Mucosa of gallbladder (tissue), 1 donor: Measurements from ENCODE around the gene PSMB4. TPM values are rescaled to one million over a fixed set of nuclear protein-coding genes. Genes with fewer than 3 reads are reported as not detected.
"Not testable (repeated sequence)": the region's sequence is repeated elsewhere in the genome, so short reads cannot be mapped to it uniquely, and the experiment has no call there.

Experiments used
- DNase-seq: peaks from one replicate; pipeline ENCODE4 v3.0.0-alpha.2; 2020; ENCODE audit warnings: low spot score
- total RNA-seq: library from RNA; stranded (reverse); gene quantifications from one replicate; pipeline ENCODE4 v1.2.1, GENCODE V29; 2021
- donor health status: DM: no; HTN: no; CAD: no.

The PSMB4 gene
- total RNA-seq, 1 donor from 2014 or later: 195 TPM

DNA sequence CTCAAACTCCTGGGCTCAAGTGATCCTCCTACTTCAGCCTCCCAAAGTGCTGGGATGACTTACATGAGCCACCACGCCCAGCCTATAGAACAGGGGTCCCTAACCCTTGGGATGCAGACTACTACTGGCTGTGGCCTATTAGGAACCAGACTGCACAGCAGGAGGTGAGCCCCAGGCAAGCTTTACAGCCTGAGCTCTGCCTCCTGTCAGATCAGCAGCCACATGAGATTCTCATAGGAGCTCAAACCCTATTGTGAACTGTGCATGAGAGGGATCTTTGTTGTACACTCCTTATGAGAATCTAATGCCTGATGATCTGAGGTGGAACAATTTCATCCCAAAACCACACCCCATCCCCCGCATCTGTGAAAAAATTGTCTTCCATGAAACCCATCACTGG is 13.4 kb upstream of the PSMB4 start:
- no peak for DNase-seq

DNA sequence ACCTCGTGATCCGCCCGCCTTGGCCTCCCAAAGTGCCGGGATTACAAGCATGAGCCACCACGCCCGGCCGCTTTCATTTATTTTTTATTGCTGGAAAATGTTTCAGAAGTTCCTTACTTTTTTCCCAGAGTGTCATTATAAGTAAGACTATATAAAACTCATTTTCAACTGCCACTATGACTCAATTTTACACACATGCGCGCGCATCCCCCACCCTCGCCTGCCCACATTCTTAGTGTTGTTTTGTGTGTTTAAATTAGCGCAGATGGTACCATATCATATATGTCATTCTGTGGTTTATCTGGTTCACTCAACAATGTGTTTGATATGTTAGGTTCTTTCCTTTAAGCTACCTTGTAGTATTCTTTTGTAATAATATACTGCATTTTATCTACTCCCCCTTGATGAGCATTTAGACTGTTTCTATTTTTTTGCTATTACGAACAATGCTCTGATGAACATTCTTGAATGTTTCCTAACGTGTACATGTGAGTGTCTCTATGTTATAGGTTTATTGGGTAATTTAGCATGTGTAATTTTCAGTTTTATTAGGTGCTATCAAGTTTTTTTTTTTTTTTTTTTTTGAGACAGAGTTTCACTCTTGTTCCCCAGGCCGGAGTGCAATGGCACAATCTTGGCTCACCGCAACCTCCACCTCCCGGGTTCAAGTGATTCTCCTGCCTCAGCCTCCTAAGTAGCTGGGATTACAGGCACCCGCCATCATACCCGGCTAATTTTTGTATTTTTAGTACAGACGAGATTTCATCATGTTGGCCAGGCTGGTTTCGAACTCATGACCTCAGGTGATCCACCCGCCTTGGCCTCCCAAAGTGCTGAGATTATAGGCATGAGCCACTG is 8.9 kb upstream of the PSMB4 start:
- DNase-seq: not testable (repeated sequence)

DNA sequence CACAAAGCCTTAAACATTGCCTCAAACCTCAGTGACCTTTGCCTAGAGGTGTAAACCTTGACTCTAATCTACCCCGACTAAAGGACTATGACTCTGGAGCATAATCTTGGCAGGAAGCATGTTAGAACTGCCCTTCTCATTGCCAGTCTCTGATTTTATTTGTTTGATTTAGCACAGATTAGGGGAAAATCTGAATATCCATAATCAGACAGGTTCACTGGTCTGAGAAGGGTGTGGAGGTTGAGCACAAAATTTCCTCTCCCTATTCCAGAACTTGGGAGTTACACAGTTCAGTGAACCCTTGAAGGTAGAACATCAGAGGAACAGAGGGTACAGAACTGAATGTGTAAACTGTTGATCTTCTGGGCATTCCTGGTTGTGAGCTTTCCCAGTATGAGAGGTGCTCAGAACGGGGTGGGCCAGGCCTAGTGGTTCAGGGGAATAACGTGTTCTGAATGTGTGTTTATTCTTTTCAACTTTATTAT is 8.3 kb upstream of the PSMB4 start:
- no peak for DNase-seq

DNA sequence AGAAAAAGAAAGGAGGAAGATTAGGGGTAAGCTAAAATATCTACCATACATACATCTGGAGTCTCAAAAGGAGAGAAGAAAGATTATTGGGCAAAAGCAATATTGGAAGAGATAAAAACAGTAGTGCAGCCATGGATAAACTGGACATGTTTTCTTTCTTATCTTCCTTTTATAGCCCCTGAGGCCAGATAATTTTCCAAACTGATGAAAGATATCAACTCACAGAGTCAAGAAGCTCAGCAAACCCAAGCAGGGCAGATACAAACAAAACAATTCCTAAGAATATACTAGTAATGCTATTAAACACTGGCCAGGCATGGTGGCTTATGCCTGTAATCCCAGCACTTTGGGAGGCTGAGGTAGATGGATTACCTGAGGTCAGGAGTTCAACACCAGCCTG is 5.8 kb upstream of the PSMB4 start:
- no peak for DNase-seq

DNA sequence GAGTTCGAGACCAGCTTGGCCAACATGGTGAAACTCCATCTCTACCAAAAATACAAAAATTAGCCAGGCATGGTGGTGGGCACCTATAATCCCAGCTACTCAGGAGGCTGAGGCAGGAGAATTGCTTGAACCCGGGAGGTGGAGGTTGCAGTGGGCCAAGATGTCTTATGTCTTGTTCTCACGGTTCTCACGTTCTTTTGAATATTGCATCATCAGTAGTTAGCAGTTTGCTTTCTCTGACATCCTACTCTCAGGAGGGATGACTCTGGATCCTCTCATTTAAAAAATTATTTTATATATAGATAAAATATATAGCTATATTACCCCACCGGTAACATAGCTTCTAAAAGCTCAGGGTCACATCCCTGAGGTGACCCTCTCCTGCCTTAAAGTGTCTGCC is 3.1 kb upstream of the PSMB4 start:
- not testable (repeated sequence) for DNase-seq

DNA sequence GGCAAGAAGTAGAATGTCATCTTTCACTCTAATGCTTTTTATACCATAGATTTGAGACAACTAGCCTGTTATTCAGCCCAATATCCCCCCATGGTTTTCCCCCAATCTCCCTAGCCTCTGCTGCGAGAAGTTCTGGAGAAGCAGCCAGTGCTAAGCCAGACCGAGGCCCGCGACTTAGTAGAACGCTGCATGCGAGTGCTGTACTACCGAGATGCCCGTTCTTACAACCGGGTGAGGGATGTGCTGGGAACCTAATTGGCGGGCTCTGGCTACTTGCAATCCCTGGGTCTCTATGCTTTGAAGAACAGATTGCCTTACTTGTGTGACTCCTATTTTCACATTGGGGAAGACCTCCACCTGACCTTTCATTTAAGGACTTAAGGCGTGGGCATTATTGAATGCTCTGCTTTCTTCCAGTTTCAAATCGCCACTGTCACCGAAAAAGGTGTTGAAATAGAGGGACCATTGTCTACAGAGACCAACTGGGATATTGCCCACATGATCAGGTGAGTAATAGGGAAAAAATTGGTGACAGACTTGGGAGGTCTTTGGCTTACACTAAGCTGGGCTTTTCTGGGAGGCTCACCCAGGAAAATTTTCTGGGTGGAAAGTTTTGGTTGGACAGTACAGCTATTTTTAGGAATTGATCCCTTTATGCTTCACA is 1.9 kb downstream of the PSMB4 start:
- no peak for DNase-seq

DNA sequence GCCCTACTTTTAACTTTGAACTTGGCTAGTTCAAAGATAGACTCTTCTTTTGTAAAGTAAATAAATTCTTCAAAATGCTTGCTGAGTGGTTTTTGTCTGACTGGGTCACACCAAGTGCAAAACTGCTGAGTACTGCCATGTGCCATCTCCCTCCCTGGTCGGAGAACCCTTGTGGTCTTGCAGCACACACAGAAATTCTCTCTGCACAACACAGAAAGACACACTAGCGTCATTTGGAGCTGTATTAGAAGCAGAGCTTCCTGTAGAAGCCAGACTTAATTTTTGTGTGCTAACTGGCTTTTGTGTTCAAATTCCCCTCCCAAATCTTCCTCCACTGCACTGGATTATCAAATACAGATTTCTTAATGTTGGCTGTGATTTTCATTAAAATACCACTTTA is 2.5 kb downstream of the PSMB4 start:
- no peak for DNase-seq

DNA sequence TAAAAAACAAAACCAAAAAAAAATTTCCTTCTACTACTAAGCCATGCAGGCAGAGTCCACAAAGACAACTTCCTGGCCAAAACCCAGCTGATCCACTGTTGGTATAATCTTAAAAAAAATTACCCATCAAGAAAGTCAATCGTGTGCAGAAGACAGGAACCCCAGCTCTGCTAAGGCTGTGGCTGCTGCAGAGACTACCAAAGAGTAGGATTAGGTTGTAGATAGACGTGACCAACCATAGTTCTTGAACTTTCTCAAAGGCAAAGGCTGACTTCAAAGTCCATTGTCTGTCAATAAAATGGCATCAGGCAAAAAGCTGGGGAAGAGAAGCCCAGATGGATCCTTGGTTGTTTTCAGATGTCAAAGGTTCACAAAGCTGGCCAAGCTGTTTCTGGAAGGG is 3.4 kb downstream of the PSMB4 start:
- no peak for DNase-seq

DNA sequence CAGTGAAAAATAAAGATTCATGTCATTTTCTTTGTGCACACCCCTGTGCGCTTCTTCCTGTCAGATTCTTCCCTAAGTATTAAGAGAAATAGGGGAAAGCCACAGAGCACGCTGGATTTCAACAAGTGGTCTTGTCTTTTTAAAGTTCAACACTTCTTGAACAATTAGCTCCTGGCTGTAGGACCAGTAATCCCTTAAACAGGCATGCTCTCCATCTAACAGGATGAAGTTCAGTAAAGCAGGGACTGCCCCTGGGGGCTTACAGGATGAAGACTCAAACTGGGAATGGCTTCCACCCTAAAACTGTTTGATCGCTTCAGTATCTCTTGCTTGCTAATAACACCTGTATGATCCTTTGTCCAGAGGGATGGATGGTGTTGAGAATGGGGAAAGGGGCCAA is 4.2 kb downstream of the PSMB4 start:
- no peak for DNase-seq

DNA sequence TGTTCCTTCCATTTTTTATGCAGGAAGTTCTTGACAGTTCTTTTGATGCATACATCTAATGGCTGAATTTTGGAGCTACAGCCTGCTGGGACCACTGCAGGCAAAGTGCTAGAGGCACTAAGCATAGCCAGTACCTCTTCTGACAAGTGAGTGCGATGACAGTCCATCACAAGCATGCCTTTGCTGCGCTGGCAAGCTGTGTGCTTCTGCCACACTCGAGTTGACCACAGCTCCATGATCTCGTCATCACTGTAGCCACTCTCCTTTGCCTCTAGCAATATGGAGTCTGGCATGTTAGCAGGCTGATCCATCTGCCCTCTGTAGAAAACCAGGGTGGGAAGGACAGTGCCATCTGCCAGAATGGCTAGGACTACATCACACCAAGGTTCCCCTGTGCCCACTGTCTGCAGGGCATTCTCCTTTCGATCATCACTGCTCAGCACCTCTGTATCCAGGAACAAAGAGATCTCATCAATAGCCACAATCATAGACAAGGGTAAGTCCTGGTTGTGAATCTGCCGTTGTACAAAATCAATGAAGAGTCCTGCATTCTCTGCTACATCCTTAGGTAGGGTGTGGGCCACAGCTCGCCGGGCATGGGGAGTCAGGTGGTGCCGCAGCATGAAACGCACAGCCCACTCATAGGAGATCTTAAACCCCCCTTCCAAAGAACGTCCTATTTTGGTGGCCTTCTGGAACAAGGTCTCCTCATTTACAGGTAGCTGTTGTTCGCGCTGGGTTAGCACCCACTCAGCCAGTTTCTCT is 6.0 kb downstream of the PSMB4 start:
- no peak for DNase-seq

DNA sequence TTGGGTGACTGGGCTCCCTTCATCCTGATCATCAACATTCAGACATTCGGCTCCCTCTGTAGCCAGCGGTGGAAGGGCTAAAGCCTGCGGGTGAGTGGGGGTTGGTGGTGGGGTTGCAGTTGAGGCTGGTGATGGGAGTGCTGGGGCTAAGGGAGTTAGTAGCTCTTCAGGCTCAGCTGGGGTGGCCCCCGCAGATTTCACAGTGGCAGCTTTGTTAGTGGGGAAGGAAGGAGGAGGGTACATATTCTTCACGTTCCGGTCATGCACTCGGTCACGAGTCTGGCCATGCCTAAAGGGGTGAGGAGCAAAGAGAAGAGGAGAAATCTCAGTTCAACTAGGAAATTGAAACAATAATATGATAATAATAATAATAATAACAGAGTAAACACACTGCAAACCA is 6.8 kb downstream of the PSMB4 start:
- no peak for DNase-seq

DNA sequence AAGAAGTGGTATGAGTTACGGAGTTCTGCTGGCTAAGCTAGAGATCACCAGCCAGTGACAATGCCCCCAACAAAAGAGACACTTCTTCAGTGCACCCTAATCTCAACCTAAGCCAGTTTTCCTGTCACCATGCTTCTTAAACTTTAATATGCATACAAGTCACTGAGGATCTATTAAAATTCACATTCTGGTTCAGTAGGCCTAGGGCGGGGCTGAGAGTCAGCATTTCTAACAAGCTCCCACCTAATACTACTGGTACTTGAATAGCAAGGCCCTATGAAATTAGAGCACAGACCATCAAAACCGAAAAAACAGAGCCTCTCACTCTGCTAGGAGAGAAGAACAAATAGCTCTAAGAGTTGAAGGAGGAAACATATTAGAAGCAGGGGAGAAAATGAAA is 7.9 kb downstream of the PSMB4 start:
- DNase-seq: no peak

DNA sequence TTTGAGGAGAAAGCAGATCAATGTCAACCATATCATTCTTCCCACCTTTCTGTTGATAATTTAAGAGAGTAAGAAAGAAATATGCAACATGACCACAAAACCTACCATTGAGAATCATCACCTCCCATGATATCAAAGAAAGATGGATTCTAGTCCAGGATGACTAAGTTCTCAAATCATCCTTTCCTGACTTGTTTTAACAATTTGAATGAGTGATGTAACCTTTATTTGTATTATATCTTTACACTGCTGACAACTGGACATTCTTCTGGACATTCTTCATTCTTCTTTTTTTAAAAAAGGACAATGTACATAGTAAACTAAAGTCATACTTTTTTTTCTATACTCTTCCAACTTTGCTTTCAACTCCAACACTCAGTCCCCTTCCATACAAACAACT is 9.5 kb downstream of the PSMB4 start:
- DNase-seq: no peak

DNA sequence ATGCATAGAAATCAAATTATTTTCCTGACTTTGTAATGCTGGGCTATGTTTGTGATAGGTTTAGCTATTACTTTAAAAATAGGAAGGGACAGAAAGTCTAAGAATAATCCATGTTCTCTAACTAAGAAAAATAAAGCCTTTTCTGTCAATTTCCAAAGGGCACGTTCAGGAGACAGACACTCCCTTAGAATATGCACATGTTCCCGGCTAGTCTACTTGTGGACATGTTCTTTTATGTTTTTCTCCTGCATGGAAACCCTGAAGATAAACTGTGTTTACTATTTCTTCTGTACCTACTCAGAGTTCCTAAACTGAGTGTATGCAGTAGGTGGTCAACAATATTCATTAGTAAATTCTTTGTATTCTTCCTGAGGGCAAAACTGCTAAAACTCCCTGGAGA is 12.5 kb downstream of the PSMB4 start:
- no peak for DNase-seq

DNA sequence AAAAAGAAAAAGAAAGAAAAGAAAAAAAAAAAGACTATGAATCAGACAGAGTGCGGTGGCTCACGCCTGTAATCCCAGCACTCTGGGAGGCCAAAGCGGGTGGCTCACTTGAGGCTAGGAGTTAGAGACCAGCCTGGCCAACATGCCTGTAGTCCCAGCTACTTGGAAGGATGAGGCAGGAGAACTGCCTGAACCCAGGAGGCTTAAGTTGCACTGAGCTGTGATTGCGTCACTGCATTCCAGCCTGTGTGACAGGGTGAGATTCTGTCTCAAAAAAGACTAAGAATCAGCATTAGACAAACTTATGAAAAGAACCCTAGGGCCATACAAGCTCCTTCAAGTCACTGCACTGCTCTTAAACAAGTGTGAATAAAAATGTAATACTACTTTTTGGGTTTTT is 16.9 kb downstream of the PSMB4 start:
- DNase-seq: no peak

DNA sequence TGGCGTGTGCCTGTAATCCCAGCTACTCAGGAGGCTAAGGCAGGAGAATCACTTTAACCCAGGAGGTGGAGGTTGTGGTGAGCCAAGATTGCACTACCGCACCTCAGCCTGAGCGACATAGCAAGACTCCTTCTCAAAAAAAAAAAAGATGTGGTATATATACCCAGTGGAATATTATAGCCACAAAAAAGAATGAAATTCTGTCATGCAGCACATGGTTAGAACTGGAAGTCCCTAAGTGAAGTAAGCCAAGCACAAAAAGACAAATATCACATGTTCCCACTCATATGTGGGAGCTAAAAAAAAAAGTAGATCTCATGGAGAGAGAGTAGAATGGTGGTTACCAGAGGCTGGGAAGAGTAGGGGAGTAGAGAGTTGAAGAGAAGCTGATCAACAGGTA is 18.7 kb downstream of the PSMB4 start:
- DNase-seq: no peak

DNA sequence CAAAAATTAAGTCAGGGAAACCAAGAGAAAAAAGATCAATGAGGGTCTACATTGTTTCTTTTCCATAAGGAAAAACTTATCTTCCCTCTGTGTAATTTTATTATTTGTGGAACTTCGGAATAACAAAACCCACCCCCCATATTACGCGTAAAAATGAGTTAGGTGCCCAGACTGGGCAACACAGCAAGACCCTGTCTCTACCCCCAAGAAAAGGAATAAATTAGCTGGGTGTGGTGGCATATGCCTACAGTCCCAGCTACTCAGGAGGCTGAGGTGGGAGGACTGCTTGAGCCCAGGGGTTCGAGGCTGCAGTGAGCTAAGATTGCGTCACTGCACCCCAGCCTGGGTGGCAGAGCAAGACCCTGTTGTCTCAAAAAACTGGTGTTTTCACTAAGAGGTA is 20.4 kb downstream of the PSMB4 start:
- no peak for DNase-seq

DNA sequence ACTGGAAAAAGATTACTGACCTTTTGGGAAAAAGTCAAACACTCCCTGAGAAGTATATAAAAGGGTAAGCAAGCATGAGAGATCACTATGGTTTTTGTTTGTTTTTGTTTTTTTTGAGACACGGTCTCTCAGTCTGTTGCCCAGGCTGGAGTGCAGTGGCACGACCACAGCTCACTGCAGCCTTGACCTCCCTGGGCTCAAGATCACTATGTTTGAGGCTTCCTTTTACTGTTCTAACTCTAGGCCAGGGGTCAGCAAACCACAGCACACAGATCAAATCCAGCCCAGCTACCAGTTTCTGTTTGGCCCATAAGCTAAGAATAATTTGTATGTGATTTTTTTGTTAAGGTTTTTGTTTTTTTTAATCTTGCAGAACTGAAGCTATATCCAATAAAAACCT is 25.7 kb downstream of the PSMB4 start:
- no peak for DNase-seq

DNA sequence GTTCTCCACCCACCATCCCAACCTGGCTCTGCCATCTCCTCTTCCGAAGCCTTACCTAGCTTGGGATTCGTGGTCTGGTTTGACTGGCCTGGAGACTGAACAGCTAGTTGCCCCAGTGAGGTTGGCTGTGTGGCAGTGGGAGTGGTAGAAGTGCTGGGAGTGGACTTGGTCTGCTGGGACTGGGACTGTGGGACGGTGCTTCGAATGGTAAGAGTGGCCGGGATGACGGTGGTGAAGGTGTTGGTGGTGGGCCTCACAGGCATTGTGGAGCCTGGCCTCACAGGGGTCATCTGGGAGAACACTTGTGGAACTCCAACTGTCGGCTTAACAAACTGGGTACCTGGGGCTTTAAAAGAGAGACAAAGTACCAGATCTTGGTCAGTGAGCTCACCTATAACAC is 28.7 kb downstream of the PSMB4 start:
- no peak for DNase-seq

DNA sequence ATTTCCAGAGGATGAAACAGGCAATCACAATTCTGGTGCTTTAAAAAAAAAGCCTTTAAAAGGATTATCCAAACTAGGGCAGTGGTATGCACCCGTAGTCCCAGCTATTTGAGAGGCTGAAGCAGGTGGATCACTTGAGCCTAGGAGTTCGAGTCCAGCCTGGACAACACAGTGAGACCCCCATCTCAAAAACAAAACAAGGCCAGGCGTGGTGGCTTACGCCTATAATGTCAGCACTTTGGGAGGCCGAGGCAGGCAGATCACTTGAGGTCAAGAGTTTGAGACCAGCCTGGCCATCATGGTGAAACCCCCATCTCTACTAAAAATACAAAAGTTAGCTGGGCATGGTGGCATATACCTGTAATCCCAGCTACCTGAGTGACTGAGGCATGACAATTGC is 34.5 kb downstream of the PSMB4 start:
- not testable (repeated sequence) for DNase-seq

DNA sequence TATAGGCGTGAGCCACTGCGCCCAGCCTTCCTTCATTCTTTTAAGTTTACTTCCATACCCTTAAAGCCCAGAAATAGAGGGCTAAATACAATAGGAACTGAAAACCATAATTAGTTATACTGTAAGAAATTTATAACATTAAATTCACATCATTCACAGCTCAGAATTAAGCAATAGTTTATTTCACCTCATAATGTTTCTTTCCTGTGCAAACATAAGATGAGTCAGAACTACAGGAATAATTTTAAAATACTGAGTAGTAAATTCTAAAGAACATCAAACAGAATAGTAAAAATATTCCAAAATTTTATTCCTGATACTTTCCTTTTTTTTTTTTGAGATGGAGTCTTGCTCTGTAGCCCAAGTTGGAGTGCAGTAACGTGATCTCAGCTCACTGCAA is 35.8 kb downstream of the PSMB4 start:
- DNase-seq: no peak

DNA sequence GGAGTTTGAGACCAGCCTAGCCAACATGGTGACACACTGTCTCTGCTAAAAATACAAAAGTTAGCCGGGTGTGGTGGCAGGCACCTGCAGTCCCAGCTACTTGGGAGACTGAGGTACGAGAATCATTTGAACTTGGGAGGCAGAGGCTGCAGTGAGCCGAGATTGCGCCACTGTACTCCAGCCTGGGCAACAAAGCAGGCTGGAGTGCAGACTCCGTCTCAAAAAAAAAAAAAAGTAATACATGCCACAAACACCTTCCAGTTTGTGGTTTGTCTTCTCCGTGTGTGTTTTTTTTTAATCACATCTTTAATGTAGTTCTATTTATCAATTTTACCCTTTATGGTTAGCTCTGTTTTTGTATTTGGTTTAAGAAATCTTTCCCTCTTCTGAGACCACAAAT is 37.6 kb downstream of the PSMB4 start:
- DNase-seq: no peak

DNA sequence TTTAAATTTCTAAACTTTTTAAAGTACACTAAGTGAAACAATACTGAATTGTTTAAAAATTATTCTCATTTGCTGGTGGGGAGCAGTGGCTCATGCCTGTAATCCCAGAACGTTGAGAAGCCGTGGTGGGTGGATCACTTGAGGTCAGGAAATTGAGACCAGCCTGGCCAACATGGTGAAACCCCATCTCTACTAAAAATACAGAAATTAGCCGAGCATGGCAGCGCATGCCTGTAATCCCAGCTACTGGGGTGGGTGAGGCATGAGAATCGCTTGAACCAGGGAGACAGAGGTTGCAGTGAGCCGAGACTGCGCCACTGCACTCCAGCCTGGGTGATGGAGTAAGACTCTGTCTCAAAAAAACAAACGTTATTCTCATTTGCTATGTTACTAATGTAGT is 38.0 kb downstream of the PSMB4 start:
- DNase-seq: not testable (repeated sequence)
